GM19025 (cell line): ENCODE data around the gene HEATR5A.
"Not testable (repeated sequence)": the region's sequence is repeated elsewhere in the genome, so short reads cannot be mapped to it uniquely, and the experiment has no call there.

Experiments used
- ATAC-seq: cut with Tn5 transposase; IDR thresholded peaks from one replicate; pipeline ENCODE4 v1.9.1; 2021; ENCODE audit warnings: mild to moderate bottlenecking, low read depth, moderate library complexity; ENCODE audit not compliant: unreplicated experiment

The HEATR5A gene

GRCh38 chr14:31261859-31262731 lies 158.3 kb downstream of the HEATR5A start:
- no peak for ATAC-seq

- no peak for ATAC-seq
Measured at GRCh38 chr14:31261523-31261858, 158.9 kb downstream of the HEATR5A start.

- not testable (repeated sequence) for ATAC-seq
Measured at GRCh38 chr14:31259040-31259435, 161.3 kb downstream of the HEATR5A start.

- no peak for ATAC-seq
Measured at GRCh38 chr14:31258427-31259039, 161.8 kb downstream of the HEATR5A start.

- not testable (repeated sequence) for ATAC-seq
Measured at GRCh38 chr14:31257554-31258426, 162.6 kb downstream of the HEATR5A start.

- no peak for ATAC-seq
Measured at GRCh38 chr14:31257244-31257553, 163.2 kb downstream of the HEATR5A start.

GRCh38 chr14:31256534-31257243 lies 163.7 kb downstream of the HEATR5A start:
- no peak for ATAC-seq

GRCh38 chr14:31255918-31256317 lies 164.4 kb downstream of the HEATR5A start:
- ATAC-seq: not testable (repeated sequence)

- ATAC-seq: no peak
Measured at GRCh38 chr14:31255286-31255685, 165.1 kb downstream of the HEATR5A start.

GRCh38 chr14:31253746-31254471 lies 166.4 kb downstream of the HEATR5A start:
- no peak for ATAC-seq

GRCh38 chr14:31252865-31253264 lies 167.5 kb downstream of the HEATR5A start:
- ATAC-seq: no peak

- ATAC-seq: no peak
Measured at GRCh38 chr14:31251028-31251958, 169.1 kb downstream of the HEATR5A start.

- no peak for ATAC-seq
Measured at GRCh38 chr14:31244626-31245025, 175.7 kb downstream of the HEATR5A start.

- no peak for ATAC-seq
Measured at GRCh38 chr14:31243860-31244259, 176.5 kb downstream of the HEATR5A start.

- not testable (repeated sequence) for ATAC-seq
Measured at GRCh38 chr14:31242161-31242940, 178.0 kb downstream of the HEATR5A start.
